Left ventricle myocardium inferior (tissue), 1 donor: ENCODE measurements around the gene TRAPPC12. TPM values are rescaled to one million over a fixed set of nuclear protein-coding genes. Genes with fewer than 3 reads are reported as not detected.

Source experiments
- DNase-seq: peaks from one replicate; pipeline ENCODE4 v3.0.0-alpha.2; 2020
- H3K27ac ChIP-seq: fragments of 200-600 bp; replicated peaks from 2 replicates; pipeline ENCODE4 v1.8.0; 2021
- H3K27me3 ChIP-seq: fragments of 200-600 bp; 2 replicates; pipeline ENCODE4 v1.8.0; 2021; ENCODE audit warnings: low read depth
- H3K36me3 ChIP-seq: fragments of 200-600 bp; 2 replicates; pipeline ENCODE4 v1.8.0; 2021
- H3K4me1 ChIP-seq: fragments of 200-600 bp; 2 replicates; pipeline ENCODE4 v1.8.0; 2021
- H3K4me3 ChIP-seq: fragments of 200-600 bp; 2 replicates; pipeline ENCODE4 v1.8.0; 2021; ENCODE audit warnings: mild to moderate bottlenecking, moderate library complexity
- H3K9me3 ChIP-seq: fragments of 200-600 bp; replicated peaks from 2 replicates; pipeline ENCODE4 v1.8.0; 2021
- CTCF ChIP-seq: fragments of 200-600 bp; IDR thresholded peaks from 2 replicates; pipeline ENCODE4 v1.8.0; 2021; ENCODE audit warnings: antibody characterized with exemption, mild to moderate bottlenecking, borderline replicate concordance
- intact Hi-C: fragments of 100-400 bp; cut with micrococcal nuclease; formaldehyde crosslinking; loops from one replicate; pipeline ENCODE4 v1.11.0; 2022
- total RNA-seq: library from RNA; stranded (reverse); fragmentation: NEBNext Ultra II Directional; extraction: Animal tissue kit (Norgen Biotek cat#: 25700); gene quantifications from one replicate; pipeline ENCODE4 v1.2.1, GENCODE V29; 2021
- donor health status: DM: no; HTN: yes; CAD: no; lungs with severe emphysema.

The TRAPPC12 gene
- total RNA-seq, 1 donor from 2014 or later, result 127 TPM

GRCh38 chr2:3479430-3480320 lies 100.2 kb downstream of the TRAPPC12 start:
- H3K4me3 ChIP-seq, result no peak overlapping the region
- peaks cover 55% of the 10 kb centered on the region for H3K36me3 ChIP-seq
- no peak for DNase-seq
- intact Hi-C loops, result no loop called here
- no peak for TF ChIP-seq CTCF
- H3K9me3 ChIP-seq, result no peaks in the 10 kb centered on the region
- H3K27ac ChIP-seq, result no peak overlapping the region
- H3K27me3 ChIP-seq, result no peaks in the 10 kb centered on the region
- no peaks in the 10 kb centered on the region for H3K4me1 ChIP-seq

- Histone ChIP-seq H3K4me1 (no peaks in the 10 kb centered on the region), H3K36me3 (peaks cover 47% of the 10 kb centered on the region), H3K27me3 (no peaks in the 10 kb centered on the region), H3K4me3 (no peak overlapping the region), H3K9me3 (no peaks in the 10 kb centered on the region), H3K27ac (no peak overlapping the region)
- intact Hi-C loops, result no loop called here
- DNase-seq, result no peak
- no peak for TF ChIP-seq CTCF
Observed at GRCh38 chr2:3480352-3481010, 101.0 kb downstream of the TRAPPC12 start.

- Histone ChIP-seq H3K9me3 (no peaks in the 10 kb centered on the region), H3K27ac (no peak overlapping the region), H3K4me1 (no peaks in the 10 kb centered on the region), H3K4me3 (no peak overlapping the region), H3K36me3 (peaks cover 41% of the 10 kb centered on the region), H3K27me3 (no peaks in the 10 kb centered on the region)
- no peak for DNase-seq
- no peak for TF ChIP-seq CTCF
- intact Hi-C loops, result no loop called here
Observed at GRCh38 chr2:3481011-3481400, 101.5 kb downstream of the TRAPPC12 start.

GRCh38 chr2:3481736-3482362 lies 102.4 kb downstream of the TRAPPC12 start:
- no peak for DNase-seq
- H3K9me3 ChIP-seq, result no peaks in the 10 kb centered on the region

More at GRCh38 chr2:3481736-3482362, 102.4 kb downstream of the TRAPPC12 start:
- Histone ChIP-seq H3K27ac (no peak overlapping the region), H3K4me3 (no peak overlapping the region), H3K27me3 (no peaks in the 10 kb centered on the region), H3K36me3 (peaks cover 33% of the 10 kb centered on the region), H3K4me1 (no peaks in the 10 kb centered on the region)
- no peak for TF ChIP-seq CTCF
- intact Hi-C loops, result no loop called here
